MM.1S (cell line): Measurements from ENCODE around the gene MTHFD2.
"Not testable (repeated sequence)": the region's sequence is repeated elsewhere in the genome, so short reads cannot be mapped to it uniquely, and the experiment has no call there.

Source experiments
- DNase-seq: peaks from one replicate; pipeline ENCODE4 v3.0.0-alpha.2; 2015
- H2AFZ ChIP-seq: fragments of 300-600 bp; sonication (generic); 2 replicates; pipeline ENCODE4 v1.6.0; 2016; ENCODE audit warnings: antibody characterized with exemption, low read length
- H3F3A ChIP-seq: fragments of 300-600 bp; sonication (generic); 2 replicates; pipeline ENCODE4 v1.6.1; 2016; ENCODE audit warnings: mild to moderate bottlenecking, antibody characterized with exemption, low read length, moderate library complexity, mixed read lengths; ENCODE audit not compliant: insufficient read depth
- H3K27ac ChIP-seq: fragments of 300-600 bp; sonication (generic); 2 replicates; pipeline ENCODE4 v1.5.1; 2016; ENCODE audit warnings: mild to moderate bottlenecking, low read length
- H3K27me3 ChIP-seq: fragments of 300-600 bp; sonication (generic); replicated peaks from 2 replicates; pipeline ENCODE4 v1.6.0; 2016; ENCODE audit warnings: low read length; ENCODE audit not compliant: insufficient read depth
- H3K36me3 ChIP-seq: fragments of 300-600 bp; sonication (generic); replicated peaks from 2 replicates; pipeline ENCODE4 v1.6.1; 2016; ENCODE audit warnings: mild to moderate bottlenecking, low read length, mixed read lengths; ENCODE audit not compliant: insufficient read depth
- H3K4me1 ChIP-seq: fragments of 300-600 bp; sonication (generic); 2 replicates; pipeline ENCODE4 v1.6.1; 2016; ENCODE audit warnings: low read length, mixed read lengths
- H3K4me2 ChIP-seq: fragments of 300-600 bp; sonication (generic); 2 replicates; pipeline ENCODE4 v1.6.0; 2016; ENCODE audit warnings: low read depth, low read length
- H3K4me3 ChIP-seq: fragments of 300-600 bp; sonication (generic); 2 replicates; pipeline ENCODE4 v1.5.1; 2016; ENCODE audit warnings: low read length, mixed read lengths
- H3K79me2 ChIP-seq: fragments of 300-600 bp; sonication (generic); 2 replicates; pipeline ENCODE4 v1.6.1; 2016; ENCODE audit warnings: mixed run types, low read length, mixed read lengths
- H3K9ac ChIP-seq: fragments of 300-600 bp; sonication (generic); 2 replicates; pipeline ENCODE4 v1.6.1; 2016; ENCODE audit warnings: low read length, mixed read lengths
- H3K9me2 ChIP-seq: fragments of 300-600 bp; sonication (generic); replicated peaks from 2 replicates; pipeline ENCODE4 v1.6.1; 2016; ENCODE audit warnings: mild to moderate bottlenecking, low read length, mixed read lengths; ENCODE audit not compliant: insufficient read depth
- H3K9me3 ChIP-seq: fragments of 300-600 bp; sonication (generic); replicated peaks from 2 replicates; pipeline ENCODE4 v1.6.1; 2016; ENCODE audit warnings: mild to moderate bottlenecking, low read length, mixed read lengths; ENCODE audit not compliant: insufficient read depth
- H4K20me1 ChIP-seq: fragments of 300-600 bp; sonication (generic); 2 replicates; pipeline ENCODE4 v1.6.1; 2016; ENCODE audit warnings: mild to moderate bottlenecking, low read length, moderate library complexity, mixed read lengths; ENCODE audit not compliant: insufficient read depth
- CTCF ChIP-seq: fragments of 300-600 bp; sonication (generic); IDR thresholded peaks from 2 replicates; pipeline ENCODE4 v1.5.1; 2016; ENCODE audit warnings: antibody characterized with exemption, low read length, mixed read lengths
- EZH2 ChIP-seq: fragments of 300-600 bp; sonication (generic); optimal IDR thresholded peaks from 2 replicates; pipeline ENCODE3; 2017; ENCODE audit warnings: low read depth, mild to moderate bottlenecking, antibody characterized with exemption, low read length, mixed read lengths
- EZH2phosphoT487 ChIP-seq: fragments of 300-600 bp; sonication (generic); IDR thresholded peaks from 2 replicates; pipeline ENCODE4 v1.6.1; 2018; ENCODE audit warnings: antibody characterized with exemption, low read length

Gene MTHFD2

GRCh38 chr2:74227646-74228045, 29.2 kb downstream of the MTHFD2 start:
- Histone ChIP-seq H3K4me2 (no peak overlapping the region), H3F3A (no peaks in the 10 kb centered on the region; the same call in 1 of the 2 replicates), H3K27me3 (no peaks in the 10 kb centered on the region), H3K4me1 (no peaks in the 10 kb centered on the region), H4K20me1 (no peaks in the 10 kb centered on the region), H3K9ac (no peak overlapping the region), H2AFZ (no peak overlapping the region), H3K27ac (no peak overlapping the region), H3K79me2 (no peaks in the 10 kb centered on the region), H3K9me2 (no peaks in the 10 kb centered on the region), H3K9me3 (no peaks in the 10 kb centered on the region), H3K36me3 (no peaks in the 10 kb centered on the region), H3K4me3 (no peak overlapping the region)
- DNase-seq = no peak
- TF ChIP-seq CTCF = no peak
- TF ChIP-seq EZH2 = no peak
- TF ChIP-seq EZH2phosphoT487 = no peak

GRCh38 chr2:74228772-74229171, 30.4 kb downstream of the MTHFD2 start:
- Histone ChIP-seq H3K36me3 (no peaks in the 10 kb centered on the region), H3K79me2 (no peaks in the 10 kb centered on the region), H4K20me1 (no peaks in the 10 kb centered on the region), H3K4me1 (no peaks in the 10 kb centered on the region), H3K27ac (no peak overlapping the region), H2AFZ (no peak overlapping the region), H3K27me3 (no peaks in the 10 kb centered on the region), H3K9me3 (no peaks in the 10 kb centered on the region), H3K4me3 (no peak overlapping the region), H3K9me2 (no peaks in the 10 kb centered on the region), H3K4me2 (no peak overlapping the region), H3F3A (no peaks in the 10 kb centered on the region), H3K9ac (no peak overlapping the region)
- TF ChIP-seq EZH2phosphoT487 (no peak), CTCF (no peak), EZH2 (no peak)
- no peak for DNase-seq

- not testable (repeated sequence) for H3K27ac ChIP-seq, H3K9me3 ChIP-seq, H3K4me3 ChIP-seq, DNase-seq, H3K9ac ChIP-seq, H3K4me2 ChIP-seq, H3K36me3 ChIP-seq, H3K79me2 ChIP-seq, H4K20me1 ChIP-seq, H3K9me2 ChIP-seq, H3K4me1 ChIP-seq, H3K27me3 ChIP-seq, H2AFZ ChIP-seq, H3F3A ChIP-seq
Measured at GRCh38 chr2:74229865-74230264, 31.4 kb downstream of the MTHFD2 start.

GRCh38 chr2:74232426-74232825, 34.0 kb downstream of the MTHFD2 start:
- Histone ChIP-seq H3K79me2 (no peaks in the 10 kb centered on the region), H3K36me3 (no peaks in the 10 kb centered on the region), H3K27me3 (no peaks in the 10 kb centered on the region), H3K4me1 (no peaks in the 10 kb centered on the region), H3K9me3 (no peaks in the 10 kb centered on the region), H3F3A (no peaks in the 10 kb centered on the region), H3K9me2 (no peaks in the 10 kb centered on the region), H3K4me2 (no peak overlapping the region), H4K20me1 (no peaks in the 10 kb centered on the region), H2AFZ (no peak overlapping the region), H3K27ac (no peak overlapping the region), H3K4me3 (no peak overlapping the region), H3K9ac (no peak overlapping the region)
- DNase-seq = no peak
- TF ChIP-seq EZH2phosphoT487 (no peak), EZH2 (no peak), CTCF (no peak)
